Caco-2 (cell line): Measurements from ENCODE around the gene HK1. TPM values are rescaled to one million over a fixed set of nuclear protein-coding genes. Genes with fewer than 3 reads are reported as not detected.

ENCODE experiments used
- BruUV-seq: library from RNA; stranded (reverse); fragments of 400-500 nt; replicated peaks from 2 replicates; lab custom pipeline; 2021; lab: Mats Ljungman, UMichigan
- CTCF ChIA-PET: fragments of 300-600 bp; sonication (Branson Sonifier 250); formaldehyde crosslinking; loops from one replicate; lab custom pipeline; 2022; ENCODE audit warnings: antibody characterized with exemption; lab: Charles Lee
- POLR2A ChIA-PET: fragments of 300-600 bp; sonication (Branson Sonifier 250); formaldehyde crosslinking; loops from one replicate; lab custom pipeline; 2022; ENCODE audit warnings: antibody characterized with exemption; lab: Charles Lee
- DNase-seq, 2 experiments: peaks; one replicate each; pipeline versions ENCODE4 v3.0.0 to v3.0.0-alpha.2; 2020 to 2022
- H3K27me3 ChIP-seq: replicated peaks from 2 replicates; pipeline ENCODE4 v1.6.0; 2011; ENCODE audit warnings: low read length; ENCODE audit not compliant: control insufficient read depth, insufficient read depth
- H3K36me3 ChIP-seq: 2 replicates; pipeline ENCODE4 v1.5.1; 2011; ENCODE audit warnings: low read length; ENCODE audit not compliant: control insufficient read depth, insufficient read depth
- H3K4me1 ChIP-seq: fragments of 250-450 bp; sonication (Bioruptor Pico); 2 replicates; pipeline ENCODE4 v1.5.1; 2020; ENCODE audit warnings: mild to moderate bottlenecking
- H3K4me3 ChIP-seq: 2 replicates; pipeline ENCODE4 v1.5.1; 2011; ENCODE audit warnings: low read depth, mild to moderate bottlenecking, control low read depth, low read length
- H3K9me3 ChIP-seq: fragments of 250-450 bp; sonication (Bioruptor Pico); 2 replicates; pipeline ENCODE4 v1.5.1; 2020; ENCODE audit warnings: mild to moderate bottlenecking, moderate library complexity
- H3K27ac Mint-ChIP-seq: one replicate; pipeline ENCODE4 v1.8.0; 2022; ENCODE audit warnings: mixed read lengths; ENCODE audit not compliant: unreplicated experiment
- H3K27me3 Mint-ChIP-seq: one replicate; pipeline ENCODE4 v1.8.0; 2022; ENCODE audit warnings: mixed read lengths; ENCODE audit not compliant: insufficient read depth, unreplicated experiment
- H3K36me3 Mint-ChIP-seq: one replicate; pipeline ENCODE4 v1.8.0; 2022; ENCODE audit warnings: mild to moderate bottlenecking, mixed read lengths; ENCODE audit not compliant: insufficient read depth, unreplicated experiment
- H3K4me1 Mint-ChIP-seq: one replicate; pipeline ENCODE4 v1.8.0; 2022; ENCODE audit warnings: low read depth, mixed read lengths; ENCODE audit not compliant: unreplicated experiment
- H3K4me3 Mint-ChIP-seq: one replicate; pipeline ENCODE4 v1.8.0; 2022; ENCODE audit warnings: mild to moderate bottlenecking, moderate library complexity, mixed read lengths; ENCODE audit not compliant: unreplicated experiment
- H3K9me3 Mint-ChIP-seq: one replicate; pipeline ENCODE4 v1.8.0; 2022; ENCODE audit warnings: mixed read lengths; ENCODE audit not compliant: unreplicated experiment
- intact Hi-C: fragments of 100-400 bp; cut with micrococcal nuclease; formaldehyde crosslinking; loops from one replicate; pipeline ENCODE4 v1.10.0; 2022; ENCODE audit not compliant: unreplicated experiment
- total RNA-seq: library from RNA; stranded (reverse); gene quantifications from 2 replicates; pipeline ENCODE4 v1.2.3, GENCODE V29; 2022
- TF ChIP-seq, protein P1 (sequence below), 2 experiments: fragments of 200-600 bp in 1 of 2; IDR thresholded peaks; 1 replicate in 1 of 2; 2 replicates in 1 of 2; pipeline versions ENCODE4 v1.5.1 to v1.8.0; 2011 to 2022; ENCODE audit warnings: antibody characterized with exemption in 1 of 2, control low read depth in 1 of 2, inconsistent platforms in 1 of 2, low read depth in 1 of 2, low read length in 1 of 2, mild to moderate bottlenecking in 1 of 2, moderate library complexity in 1 of 2; ENCODE audit not compliant: insufficient read depth in 1 of 2, severe bottlenecking in 1 of 2, unreplicated experiment in 1 of 2

Gene HK1
- total RNA-seq, 1 experiment from 2014 or later, result 35.4 TPM

DNA sequence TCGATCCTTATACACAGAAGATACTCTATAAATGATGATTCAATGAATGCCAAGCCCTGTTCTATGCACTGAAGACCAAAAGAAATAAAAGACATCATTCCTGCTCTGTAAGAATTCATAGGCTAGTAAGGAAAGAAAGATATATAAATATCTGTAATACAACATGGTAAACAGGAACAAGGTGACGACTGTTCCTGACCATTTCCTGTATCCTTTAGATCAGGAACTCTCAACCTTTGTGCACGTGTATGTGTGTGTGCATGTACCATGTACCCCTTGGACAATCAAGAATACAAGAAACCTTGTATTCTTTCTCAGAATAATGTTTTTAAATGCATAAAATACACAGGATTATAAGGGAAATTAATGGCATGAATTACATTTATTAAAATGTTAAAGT, 7.3 kb upstream of the HK1 start:
- H3K27ac Mint-ChIP-seq, result no peak overlapping the region
- Histone ChIP-seq H3K9me3 (no peaks in the 10 kb centered on the region), H3K36me3 (no peaks in the 10 kb centered on the region), H3K27me3 (no peaks in the 10 kb centered on the region), H3K4me3 (no peak overlapping the region), H3K4me1 (no peaks in the 10 kb centered on the region)
- H3K36me3 Mint-ChIP-seq, result no peaks in the 10 kb centered on the region
- intact Hi-C loops, result no loop called here
- DNase-seq, result no peak
- TF ChIP-seq, protein P1, sequence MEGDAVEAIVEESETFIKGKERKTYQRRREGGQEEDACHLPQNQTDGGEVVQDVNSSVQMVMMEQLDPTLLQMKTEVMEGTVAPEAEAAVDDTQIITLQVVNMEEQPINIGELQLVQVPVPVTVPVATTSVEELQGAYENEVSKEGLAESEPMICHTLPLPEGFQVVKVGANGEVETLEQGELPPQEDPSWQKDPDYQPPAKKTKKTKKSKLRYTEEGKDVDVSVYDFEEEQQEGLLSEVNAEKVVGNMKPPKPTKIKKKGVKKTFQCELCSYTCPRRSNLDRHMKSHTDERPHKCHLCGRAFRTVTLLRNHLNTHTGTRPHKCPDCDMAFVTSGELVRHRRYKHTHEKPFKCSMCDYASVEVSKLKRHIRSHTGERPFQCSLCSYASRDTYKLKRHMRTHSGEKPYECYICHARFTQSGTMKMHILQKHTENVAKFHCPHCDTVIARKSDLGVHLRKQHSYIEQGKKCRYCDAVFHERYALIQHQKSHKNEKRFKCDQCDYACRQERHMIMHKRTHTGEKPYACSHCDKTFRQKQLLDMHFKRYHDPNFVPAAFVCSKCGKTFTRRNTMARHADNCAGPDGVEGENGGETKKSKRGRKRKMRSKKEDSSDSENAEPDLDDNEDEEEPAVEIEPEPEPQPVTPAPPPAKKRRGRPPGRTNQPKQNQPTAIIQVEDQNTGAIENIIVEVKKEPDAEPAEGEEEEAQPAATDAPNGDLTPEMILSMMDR (IDR thresholded peaks at IDR 0.05; ENCODE audit: insufficient read depth in 1 of 2, low read depth in 1 of 2, low read length in 1 of 2, severe bottlenecking in 1 of 2, unreplicated experiment in 1 of 2), result no peak
- ChIA-PET POLR2A (no interaction called here), CTCF (interaction anchor here (0.7 kb wide), 1 partner anchor 97 kb away, joined by 3 read pairs; no protein-coding TSS in a partner anchor)
- no peaks in the 10 kb centered on the region for H3K27me3 Mint-ChIP-seq
- H3K4me1 Mint-ChIP-seq, result no peaks in the 10 kb centered on the region
- H3K9me3 Mint-ChIP-seq, result no peaks in the 10 kb centered on the region
- no TSS peak for BruUV-seq
- no peak overlapping the region for H3K4me3 Mint-ChIP-seq

DNA sequence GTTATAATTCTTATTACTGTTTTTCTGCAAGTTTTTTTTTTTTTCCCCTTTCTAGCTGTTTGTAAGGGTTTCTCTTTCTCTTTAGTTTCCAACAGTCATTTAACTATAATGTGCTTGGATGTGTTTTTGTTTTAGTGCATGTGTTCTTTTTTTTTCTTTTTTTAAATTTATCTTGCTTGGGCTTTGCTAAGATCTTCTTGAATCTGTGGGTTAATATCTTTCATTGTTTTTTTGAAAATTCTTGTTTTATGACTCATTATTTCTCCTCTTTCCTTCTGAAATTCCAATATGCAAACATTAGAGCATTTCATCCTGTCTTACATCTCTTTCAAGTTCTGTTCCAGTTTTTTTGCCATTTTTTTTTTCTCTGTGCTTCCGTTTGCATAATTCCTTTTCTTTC, 5.7 kb upstream of the HK1 start:
- no peak overlapping the region for H3K4me3 ChIP-seq
- no peaks in the 10 kb centered on the region for H3K4me1 ChIP-seq
- H3K27me3 ChIP-seq, result no peaks in the 10 kb centered on the region
- H3K4me1 Mint-ChIP-seq, result no peaks in the 10 kb centered on the region
- 0 out of 2 replicates have a peak, but pooled peaks cover 3% of the 10 kb centered on the region for H3K9me3 ChIP-seq
- no peak for DNase-seq
- TF ChIP-seq, protein P1 (IDR thresholded peaks at IDR 0.05; ENCODE audit: insufficient read depth in 1 of 2, low read depth in 1 of 2, low read length in 1 of 2, severe bottlenecking in 1 of 2, unreplicated experiment in 1 of 2), result no peak
- H3K4me3 Mint-ChIP-seq, result no peak overlapping the region
- H3K36me3 ChIP-seq, result no peaks in the 10 kb centered on the region
- CTCF ChIA-PET, result no interaction called here
- no peak overlapping the region for H3K27ac Mint-ChIP-seq
- POLR2A ChIA-PET, result no interaction called here
- no peaks in the 10 kb centered on the region for H3K27me3 Mint-ChIP-seq
- H3K9me3 Mint-ChIP-seq, result no peaks in the 10 kb centered on the region
- H3K36me3 Mint-ChIP-seq, result no peaks in the 10 kb centered on the region
- intact Hi-C loops, result no loop called here
- BruUV-seq, result no TSS peak

DNA sequence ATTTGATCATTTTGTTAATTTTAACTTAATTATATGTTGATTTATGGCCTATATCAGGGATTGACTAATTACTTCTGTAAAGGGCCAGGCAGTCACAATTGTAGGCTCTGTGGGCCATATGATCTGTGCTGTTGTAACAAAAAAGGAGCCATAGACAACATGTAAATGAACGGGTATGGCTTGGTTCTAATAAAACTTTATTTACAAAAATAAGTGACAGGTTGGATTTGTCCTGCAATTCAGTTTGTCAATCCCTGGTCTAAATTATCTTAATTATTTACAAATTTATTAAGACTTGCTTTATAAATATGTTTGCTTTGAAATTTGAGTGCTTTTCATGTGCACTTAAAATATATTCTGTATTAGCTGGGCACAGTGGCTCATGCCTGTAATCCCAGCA, 2.9 kb upstream of the HK1 start:
- Mint-ChIP-seq H3K27me3 (no peaks in the 10 kb centered on the region), H3K9me3 (no peaks in the 10 kb centered on the region), H3K27ac (no peak overlapping the region), H3K4me1 (peaks cover 8% of the 10 kb centered on the region), H3K4me3 (no peak overlapping the region), H3K36me3 (no peaks in the 10 kb centered on the region)
- TF ChIP-seq, protein P1 (IDR thresholded peaks at IDR 0.05; ENCODE audit: insufficient read depth in 1 of 2, low read depth in 1 of 2, low read length in 1 of 2, severe bottlenecking in 1 of 2, unreplicated experiment in 1 of 2), result no peak
- intact Hi-C loops, result no loop called here
- H3K4me3 ChIP-seq, result no peak overlapping the region
- DNase-seq, result no peak
- 0 out of 2 replicates have a peak, but pooled peaks cover 3% of the 10 kb centered on the region for H3K9me3 ChIP-seq
- no peaks in the 10 kb centered on the region for H3K36me3 ChIP-seq
- H3K27me3 ChIP-seq, result no peaks in the 10 kb centered on the region
- H3K4me1 ChIP-seq, result no peaks in the 10 kb centered on the region
- ChIA-PET POLR2A (no interaction called here), CTCF (no interaction called here)
- BruUV-seq, result no TSS peak
